ENCODE results near the gene EEA1.
"Not testable (repeated sequence)": the region's sequence is repeated elsewhere in the genome, so short reads cannot be mapped to it uniquely, and the experiment has no call there.

EEA1 gene

GRCh38 chr12:92796650-92797049, 132.4 kb downstream of the EEA1 start:
- ChIA-PET POLR2A (no interaction called here), CTCF (interaction anchor here (1.3 to 7.1 kb wide), 2 partner anchors 11 to 14 kb away, joined by 3 to 52 read pairs; no protein-coding TSS in a partner anchor)
- TF ChIP-seq, protein P1, sequence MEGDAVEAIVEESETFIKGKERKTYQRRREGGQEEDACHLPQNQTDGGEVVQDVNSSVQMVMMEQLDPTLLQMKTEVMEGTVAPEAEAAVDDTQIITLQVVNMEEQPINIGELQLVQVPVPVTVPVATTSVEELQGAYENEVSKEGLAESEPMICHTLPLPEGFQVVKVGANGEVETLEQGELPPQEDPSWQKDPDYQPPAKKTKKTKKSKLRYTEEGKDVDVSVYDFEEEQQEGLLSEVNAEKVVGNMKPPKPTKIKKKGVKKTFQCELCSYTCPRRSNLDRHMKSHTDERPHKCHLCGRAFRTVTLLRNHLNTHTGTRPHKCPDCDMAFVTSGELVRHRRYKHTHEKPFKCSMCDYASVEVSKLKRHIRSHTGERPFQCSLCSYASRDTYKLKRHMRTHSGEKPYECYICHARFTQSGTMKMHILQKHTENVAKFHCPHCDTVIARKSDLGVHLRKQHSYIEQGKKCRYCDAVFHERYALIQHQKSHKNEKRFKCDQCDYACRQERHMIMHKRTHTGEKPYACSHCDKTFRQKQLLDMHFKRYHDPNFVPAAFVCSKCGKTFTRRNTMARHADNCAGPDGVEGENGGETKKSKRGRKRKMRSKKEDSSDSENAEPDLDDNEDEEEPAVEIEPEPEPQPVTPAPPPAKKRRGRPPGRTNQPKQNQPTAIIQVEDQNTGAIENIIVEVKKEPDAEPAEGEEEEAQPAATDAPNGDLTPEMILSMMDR (IDR thresholded peaks at IDR 0.05; ENCODE audit: control extremely low read depth, extremely low read depth, low read depth, missing control alignments): no peak
- no peak for DNase-seq (ENCODE audit: extremely low spot score)

GRCh38 chr12:92794814-92795213, 134.3 kb downstream of the EEA1 start:
- DNase-seq (ENCODE audit: extremely low spot score): no peak
- TF ChIP-seq, protein P1 (IDR thresholded peaks at IDR 0.05; ENCODE audit: control extremely low read depth, extremely low read depth, low read depth, missing control alignments): no peak
- ChIA-PET CTCF (interaction anchor here (1.2 to 7.1 kb wide), 3 partner anchors 9 to 1307 kb away, joined by 3 to 52 read pairs (median 4); no protein-coding TSS in a partner anchor), POLR2A (no interaction called here)

GRCh38 chr12:92794356-92794755, 134.7 kb downstream of the EEA1 start:
- POLR2A ChIA-PET; DNase-seq (ENCODE audit: extremely low spot score): not testable (repeated sequence)
- CTCF ChIA-PET: interaction anchor here (1.2 to 7.1 kb wide), 2 partner anchors 8 to 1308 kb away, joined by 4 to 52 read pairs; no protein-coding TSS in a partner anchor

DNA sequence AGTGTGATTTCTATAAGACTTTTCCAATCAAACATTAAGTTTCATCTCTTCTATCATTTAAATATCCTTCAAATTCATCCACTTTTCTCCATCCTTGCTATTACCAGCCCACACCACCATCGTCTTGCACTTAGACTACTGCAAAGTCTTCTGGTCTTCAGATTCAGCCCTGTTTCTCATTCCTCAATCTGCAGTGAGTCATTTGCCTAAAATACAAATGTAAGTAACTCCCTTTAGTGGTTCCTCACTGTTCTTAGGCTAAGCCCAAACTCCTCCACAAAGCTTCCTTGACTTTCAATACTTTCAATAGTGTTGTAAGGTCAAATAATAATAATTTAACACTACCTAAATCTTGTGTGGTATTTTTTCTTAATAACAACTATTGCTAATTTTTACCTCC, 143.1 kb downstream of the EEA1 start:
- TF ChIP-seq, protein P1 (IDR thresholded peaks at IDR 0.05; ENCODE audit: control extremely low read depth, extremely low read depth, low read depth, missing control alignments): no peak
- no peak for DNase-seq (ENCODE audit: extremely low spot score)
- POLR2A ChIA-PET: no interaction called here
- CTCF ChIA-PET: interaction anchor here (0.6 to 5.6 kb wide), 31 partner anchors 11 to 1404 kb away, joined by 3 to 52 read pairs (median 3); no protein-coding TSS in a partner anchor

DNA sequence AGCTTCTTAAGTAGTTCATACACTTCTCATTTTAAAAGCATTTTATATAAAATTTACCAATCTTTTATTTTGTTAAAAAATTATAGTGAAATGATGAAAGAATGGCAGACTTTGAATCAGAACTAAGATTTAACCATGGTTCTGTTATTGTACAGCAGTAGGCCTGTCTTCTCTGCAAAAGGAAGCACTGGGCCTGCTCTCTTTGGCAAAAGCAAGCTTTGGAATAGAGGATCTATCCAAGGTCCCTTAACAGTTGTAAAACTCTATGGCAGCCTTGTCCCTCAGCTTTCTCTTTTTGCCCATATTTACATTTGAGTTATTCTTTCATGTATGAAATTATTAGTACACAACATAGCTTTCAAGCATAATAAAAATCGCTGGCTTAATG, 143.5 kb downstream of the EEA1 start:
- ChIA-PET CTCF (interaction anchor here (0.6 to 5.6 kb wide), 31 partner anchors 11 to 1403 kb away, joined by 3 to 52 read pairs (median 3); no protein-coding TSS in a partner anchor), POLR2A (no interaction called here)
- no peak for DNase-seq (ENCODE audit: extremely low spot score)
- TF ChIP-seq, protein P1 (IDR thresholded peaks at IDR 0.05; ENCODE audit: control extremely low read depth, extremely low read depth, low read depth, missing control alignments): no peak

- CTCF ChIA-PET: interaction anchor here (0.6 to 5.6 kb wide), 40 partner anchors 10 to 1403 kb away, joined by 3 to 52 read pairs (median 3); no protein-coding TSS in a partner anchor
These were observed 144.1 kb downstream of the EEA1 start for GRCh38 chr12:92784797-92785562.

More at GRCh38 chr12:92784797-92785562, 144.1 kb downstream of the EEA1 start:
- POLR2A ChIA-PET: no interaction called here
- TF ChIP-seq, protein P1 (IDR thresholded peaks at IDR 0.05; ENCODE audit: control extremely low read depth, extremely low read depth, low read depth, missing control alignments): peak; percentile 55
- peak; percentile 50 for DNase-seq (ENCODE audit: extremely low spot score)

All from GM10248 (cell line).